Stimulated activated CD4-positive, alpha-beta T cell treated with anti-CD3 and anti-CD28 coated beads, Interleukin-1b, Interleukin-23, amount 100 ng/mL, for 24 hours (primary cell): ENCODE measurements around the gene EXT2.

Experiments used
- DNase-seq, 4 experiments: peaks; one replicate each; pipeline ENCODE4 v3.0.0-alpha.2; 2020; ENCODE audit warnings: low read depth in 4 of 4, low spot score in 1 of 4

The EXT2 gene

DNA sequence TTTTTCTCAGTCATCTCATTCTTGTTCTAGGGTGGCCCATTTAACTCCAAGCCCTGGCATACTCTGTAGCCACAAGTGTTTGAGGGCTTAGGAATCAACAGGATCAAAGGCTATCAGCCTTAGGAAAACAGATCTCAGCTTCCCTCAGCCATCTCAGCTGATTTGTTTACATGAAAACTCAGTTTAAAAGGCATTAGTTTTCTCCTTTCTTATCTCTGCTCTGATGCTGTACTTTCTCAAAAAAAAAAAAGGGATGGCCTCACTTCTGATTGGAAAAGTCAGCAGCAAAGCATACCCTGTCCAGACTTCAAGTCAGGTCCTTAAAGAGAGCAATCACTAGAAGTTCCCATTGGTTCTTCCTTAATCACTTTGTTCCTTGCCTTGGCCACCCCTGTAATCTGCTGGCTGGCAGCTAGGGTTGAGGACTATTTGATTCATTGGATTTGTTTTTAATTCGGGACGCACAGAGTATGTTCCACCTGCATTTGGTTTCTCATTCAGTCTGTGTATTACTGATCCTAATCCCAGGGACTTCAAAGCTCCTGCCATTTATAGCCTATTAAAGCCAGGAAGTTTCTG lies 102.8 kb downstream of the EXT2 start:
- no peak for DNase-seq

DNA sequence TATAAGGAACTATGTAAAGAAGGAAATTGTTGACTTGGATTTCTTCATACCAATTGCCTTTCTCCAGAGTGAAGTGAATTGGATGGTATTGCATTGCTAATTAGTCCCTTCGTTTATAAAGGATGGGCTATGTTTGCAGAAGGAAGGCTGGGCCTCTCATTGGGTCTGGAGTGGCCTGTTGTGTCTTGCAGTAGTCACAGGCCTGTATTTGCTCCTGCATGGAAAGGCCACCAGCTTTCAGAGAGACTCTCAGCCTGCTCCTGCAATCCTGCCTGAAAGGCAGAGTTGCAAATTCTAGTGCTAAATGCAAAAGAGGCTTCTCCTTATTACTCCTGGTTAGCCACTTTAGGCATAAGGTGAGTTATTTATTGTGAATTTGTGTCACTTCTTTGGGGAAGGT lies 103.8 kb downstream of the EXT2 start:
- no peak for DNase-seq

DNA sequence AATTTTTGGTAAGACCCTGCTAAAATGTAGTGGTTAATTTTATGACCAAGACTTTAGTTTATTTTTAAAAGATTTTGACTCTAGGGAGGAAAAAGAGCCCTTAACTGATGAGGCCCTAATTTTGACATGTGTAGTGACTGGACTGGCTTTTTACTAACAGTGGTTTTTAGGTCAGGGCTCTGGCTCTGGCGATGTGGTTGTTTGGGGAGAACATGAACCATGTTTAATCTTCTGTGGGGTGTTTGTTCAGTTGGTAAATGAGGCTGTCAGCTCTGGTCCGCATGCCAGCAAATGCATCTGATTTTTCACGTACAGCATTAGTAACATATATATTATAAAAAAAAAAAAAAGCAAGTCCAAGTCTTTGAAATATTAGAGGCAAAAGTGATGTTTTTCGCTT lies 104.3 kb downstream of the EXT2 start:
- DNase-seq = no peak

DNA sequence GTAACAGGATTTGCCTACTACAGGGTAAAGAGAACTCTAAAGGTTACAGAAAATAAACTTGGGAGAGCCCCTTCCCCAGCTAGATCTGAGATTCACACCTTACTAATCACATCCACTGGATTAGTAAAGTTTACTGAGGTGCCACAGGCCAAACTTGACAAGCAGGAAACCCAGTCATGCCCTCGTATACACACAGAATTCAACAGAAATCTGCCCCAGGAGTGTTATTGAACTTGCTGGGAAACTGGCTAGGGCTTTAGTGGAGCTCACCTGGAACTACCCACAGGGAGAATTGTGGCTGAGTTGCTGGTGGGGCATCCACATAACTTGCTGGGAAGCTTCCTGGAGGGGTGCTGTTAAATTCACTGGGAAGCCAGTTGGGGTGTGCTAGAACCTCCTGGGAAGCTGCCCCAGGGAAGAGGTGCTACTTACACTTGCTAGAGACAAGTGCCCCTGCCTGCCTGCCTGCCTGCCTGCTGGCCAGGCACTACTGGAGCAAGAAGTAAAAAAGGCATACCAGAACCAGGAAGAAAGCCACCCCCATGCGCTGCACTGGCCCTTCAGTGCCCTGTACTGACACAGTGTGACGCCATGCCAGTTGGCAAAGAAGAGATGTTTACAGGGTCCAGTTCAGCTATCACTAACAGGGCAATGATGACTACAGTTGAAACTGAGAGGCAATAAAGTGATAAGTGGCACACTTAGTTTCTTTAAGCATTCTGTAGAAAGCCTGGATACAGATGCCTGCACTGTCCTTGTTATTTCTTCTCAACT lies 108.0 kb downstream of the EXT2 start:
- no peak for DNase-seq

DNA sequence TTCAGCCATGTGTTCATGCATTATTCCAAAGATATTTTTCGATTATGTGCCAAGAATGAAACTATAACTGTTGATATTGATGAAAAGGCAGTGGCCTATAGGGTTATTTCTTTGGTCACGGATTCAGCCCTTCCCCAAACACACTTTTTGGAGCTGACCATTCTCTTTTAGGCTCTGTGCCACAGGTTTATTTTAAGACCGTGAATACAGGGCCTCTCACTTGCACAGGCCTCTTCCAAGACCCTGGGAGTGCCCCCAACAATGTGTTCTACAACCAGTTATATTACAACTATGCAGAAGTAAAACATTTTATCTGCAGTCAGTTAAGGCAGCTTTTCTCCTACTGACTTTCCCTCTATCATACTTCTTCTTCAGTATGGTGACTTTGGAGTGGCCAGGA lies 109.9 kb downstream of the EXT2 start:
- no peak for DNase-seq

DNA sequence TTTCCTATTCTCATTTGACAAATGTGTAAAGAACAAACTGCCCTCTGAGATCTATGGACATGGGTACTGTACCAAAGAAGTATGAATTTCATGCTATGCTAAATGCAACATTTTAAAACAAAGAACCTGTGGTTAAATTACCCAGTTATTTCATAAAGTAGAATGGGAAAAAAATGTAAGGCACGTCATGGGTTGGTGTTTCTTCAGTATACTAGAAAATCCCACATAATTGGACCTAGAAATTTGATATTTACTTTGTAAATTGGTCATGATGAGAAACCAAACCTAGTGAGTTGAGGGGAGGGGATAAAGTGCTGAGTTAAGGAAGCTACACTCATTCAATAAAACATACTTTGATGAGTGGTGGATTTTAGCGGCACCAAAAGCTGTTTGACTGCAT lies 110.4 kb downstream of the EXT2 start:
- no peak for DNase-seq

DNA sequence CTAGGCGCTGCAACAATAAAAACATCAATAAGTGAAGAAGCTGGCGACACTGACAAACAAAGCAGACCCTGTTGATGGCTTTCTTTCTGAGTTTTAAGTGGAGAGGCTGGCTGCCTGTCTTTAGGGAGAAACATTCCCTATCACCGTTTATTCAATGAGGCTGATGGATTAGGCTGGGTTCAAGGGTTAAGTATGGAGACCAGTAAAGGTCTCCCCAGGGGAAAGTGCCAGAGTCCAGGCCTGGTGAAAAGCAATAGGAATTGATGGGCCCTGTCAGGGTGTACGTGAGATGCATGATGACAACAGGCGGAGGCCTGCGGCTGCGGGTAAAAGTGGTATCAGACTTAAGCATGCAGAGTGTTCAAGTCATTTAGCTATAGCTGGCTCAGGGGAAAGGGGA lies 111.8 kb downstream of the EXT2 start:
- DNase-seq = no peak

DNA sequence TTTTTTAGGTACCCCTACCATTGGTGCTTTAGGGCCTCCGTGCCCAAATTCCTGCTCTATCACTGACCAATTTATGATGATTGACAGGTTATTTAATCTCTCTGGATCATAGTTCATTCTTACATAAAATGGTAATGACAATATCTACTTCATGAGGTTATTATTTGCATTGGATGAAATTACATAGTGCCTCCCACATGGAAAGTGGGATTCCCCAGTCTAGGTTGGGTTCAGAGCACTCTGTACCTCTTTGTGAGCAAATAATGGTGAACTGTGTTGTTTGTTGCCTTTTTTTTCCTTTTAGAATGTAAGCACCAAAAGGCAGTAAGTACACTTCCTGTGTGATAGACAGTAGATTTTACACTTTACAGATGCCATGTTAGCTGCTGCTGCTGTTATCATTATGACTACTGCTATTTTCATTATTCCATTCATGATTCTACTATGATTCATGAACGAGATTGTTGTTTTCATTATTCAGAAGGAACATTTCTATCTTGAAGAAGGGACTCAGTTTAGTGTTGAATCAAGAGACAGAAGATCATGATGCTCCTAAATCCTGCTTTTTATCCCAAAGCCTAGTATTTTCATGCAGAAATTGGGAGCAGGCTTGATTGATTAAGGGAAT lies 113.6 kb downstream of the EXT2 start:
- DNase-seq = no peak

DNA sequence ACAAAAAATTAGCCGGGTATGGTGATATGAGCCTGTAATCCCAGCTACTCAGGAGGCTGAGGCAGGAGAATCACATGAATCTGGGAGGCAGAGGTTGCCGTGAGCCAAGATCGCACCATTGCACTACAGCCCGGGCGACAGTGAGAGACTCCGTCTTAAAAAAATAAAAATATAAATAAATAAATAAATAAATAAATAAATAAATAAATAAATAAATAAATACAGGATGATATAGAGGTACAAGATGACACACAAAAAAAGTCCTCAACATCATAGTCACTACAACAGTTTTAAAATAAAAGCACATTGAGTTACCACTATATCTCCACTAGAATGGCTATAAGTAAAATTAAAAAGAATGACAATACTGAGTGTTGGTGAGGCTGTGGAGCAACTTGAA lies 116.7 kb downstream of the EXT2 start:
- DNase-seq = no peak

DNA sequence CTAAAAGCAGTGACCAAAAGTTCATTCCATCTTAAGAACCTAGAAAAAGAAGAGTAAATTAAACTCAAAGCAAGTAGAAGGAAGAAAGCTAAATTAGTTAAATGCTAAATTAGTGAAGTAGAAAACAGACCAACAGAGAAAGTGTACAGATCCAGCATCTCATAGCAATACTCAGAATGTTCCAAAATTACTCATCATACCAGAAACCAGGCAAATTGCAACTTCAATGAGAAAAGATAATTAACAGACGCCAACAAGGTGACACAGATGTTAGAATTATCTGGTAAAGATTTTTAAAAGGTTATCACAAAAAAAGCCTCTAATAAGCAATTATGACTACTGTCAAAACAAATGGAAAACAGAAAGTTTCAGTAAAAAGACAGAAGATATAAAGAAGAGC lies 117.7 kb downstream of the EXT2 start:
- DNase-seq = no peak

DNA sequence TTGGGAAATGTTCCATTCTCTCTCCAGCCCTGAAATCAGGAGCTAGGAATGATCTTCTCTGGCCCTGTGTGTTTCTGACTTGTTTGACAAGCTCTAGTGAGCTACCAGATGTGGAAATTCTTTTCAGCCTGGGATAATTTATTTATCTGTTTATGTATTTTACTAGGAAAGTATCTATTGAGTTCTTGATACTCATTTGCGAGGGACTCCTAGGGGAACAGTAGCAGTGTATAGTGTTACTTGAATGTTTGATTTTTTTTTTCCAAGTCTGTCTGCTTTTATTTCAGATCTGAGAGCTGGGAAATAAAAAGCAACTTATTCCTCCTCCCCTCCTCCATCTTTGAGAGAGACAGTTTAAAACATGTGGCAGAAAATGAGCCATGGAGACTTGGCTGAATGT lies 122.0 kb downstream of the EXT2 start:
- no peak for DNase-seq

DNA sequence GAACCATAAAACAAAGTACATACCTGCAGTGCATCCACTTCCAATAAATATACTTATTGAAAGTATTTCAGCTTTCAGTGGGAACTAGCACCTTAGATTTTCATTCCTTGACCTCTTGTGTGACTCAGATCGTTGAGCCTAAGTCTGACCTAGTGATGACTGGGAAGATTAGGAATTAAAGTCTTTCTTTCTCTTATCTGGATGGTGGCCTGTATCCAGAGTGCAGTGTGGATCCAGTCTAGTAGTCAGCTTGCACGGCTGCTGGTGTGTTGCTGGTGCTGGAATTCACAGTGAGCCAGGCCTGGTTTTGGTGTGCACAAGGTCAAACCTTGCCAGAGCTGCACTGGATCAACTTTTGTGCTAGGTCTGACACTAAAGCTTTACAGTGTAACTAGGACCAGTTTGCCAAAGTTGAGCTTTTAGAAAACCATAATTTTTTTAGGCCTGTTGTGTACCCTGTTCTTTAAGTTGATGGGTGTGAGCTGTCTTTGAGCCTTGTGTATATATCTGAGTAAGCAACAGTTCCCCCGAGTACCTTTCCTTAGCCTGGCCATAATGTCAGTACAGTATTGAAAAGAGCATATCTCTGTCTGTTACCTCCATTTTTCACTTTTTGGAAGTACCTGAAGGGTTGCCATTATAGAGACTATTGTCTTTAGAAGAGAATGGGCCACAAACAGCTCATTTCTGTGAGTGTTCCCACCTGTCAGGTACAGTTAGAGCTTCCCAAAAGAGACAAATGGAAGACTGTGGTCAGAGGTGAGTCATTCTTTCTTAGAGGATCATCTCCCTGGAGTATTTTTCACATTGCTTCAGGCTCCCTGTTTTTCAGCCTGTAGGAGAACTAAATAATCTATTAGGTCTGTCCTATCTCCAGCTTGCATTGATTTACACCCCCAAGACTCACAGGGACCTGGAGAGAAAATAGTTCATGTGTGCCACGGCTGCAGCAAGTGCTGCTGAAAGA lies 124.6 kb downstream of the EXT2 start:
- DNase-seq = no peak

DNA sequence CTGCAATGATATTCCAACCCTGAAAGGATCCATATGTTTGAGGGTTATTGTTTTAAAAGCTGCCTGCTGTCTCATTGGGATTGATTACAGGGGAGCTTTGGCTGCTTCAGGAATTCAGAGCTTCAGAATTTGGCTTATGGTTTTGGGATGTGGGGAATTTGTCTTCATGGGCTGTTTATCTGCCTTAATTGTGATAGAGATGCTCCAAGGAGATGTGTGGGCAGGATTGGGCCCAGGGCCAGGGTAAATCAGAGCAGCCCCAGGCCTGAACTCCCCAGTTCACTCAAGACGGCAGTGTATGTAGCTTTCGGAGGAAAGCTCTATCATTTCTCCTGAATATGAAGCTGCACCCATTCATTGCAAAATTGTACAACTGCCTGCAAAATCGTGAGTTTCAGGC lies 126.0 kb downstream of the EXT2 start:
- no peak for DNase-seq

DNA sequence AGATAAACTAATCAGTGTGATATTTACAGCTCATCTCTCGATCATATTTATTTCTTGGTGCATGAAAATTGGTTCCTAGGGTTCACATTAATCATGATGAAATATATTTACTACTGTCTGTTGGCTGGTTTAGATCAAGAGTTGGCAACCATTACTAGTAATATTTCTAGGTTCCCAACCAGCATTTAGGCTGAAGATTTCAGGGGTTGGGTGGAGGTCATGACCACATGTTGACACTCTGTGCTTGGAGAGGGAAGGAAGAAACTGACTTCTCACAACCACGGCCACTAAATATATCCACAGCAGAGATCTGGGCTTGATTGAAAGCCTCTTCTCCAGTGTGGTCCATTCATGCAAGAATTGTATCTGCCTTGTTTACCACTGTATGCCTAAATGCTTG lies 126.5 kb downstream of the EXT2 start:
- no peak for DNase-seq

DNA sequence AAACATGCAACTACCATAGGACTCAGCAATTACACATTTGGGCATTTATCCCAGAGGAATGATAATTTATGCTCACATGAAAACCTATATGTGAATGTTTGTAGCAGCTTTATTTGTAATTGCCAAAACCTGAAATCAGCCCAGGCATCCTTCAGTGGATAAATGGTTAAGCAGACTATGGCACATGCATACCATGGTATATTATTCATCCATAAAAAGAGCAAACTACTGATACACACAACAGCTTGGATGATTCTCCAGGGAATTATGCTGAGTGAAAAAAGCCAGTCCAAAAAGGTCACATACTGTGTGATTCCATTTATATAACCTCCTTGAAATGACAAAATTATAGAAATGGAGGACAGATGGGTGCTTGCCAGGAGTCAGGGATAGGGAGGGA lies 127.8 kb downstream of the EXT2 start:
- DNase-seq = no peak

DNA sequence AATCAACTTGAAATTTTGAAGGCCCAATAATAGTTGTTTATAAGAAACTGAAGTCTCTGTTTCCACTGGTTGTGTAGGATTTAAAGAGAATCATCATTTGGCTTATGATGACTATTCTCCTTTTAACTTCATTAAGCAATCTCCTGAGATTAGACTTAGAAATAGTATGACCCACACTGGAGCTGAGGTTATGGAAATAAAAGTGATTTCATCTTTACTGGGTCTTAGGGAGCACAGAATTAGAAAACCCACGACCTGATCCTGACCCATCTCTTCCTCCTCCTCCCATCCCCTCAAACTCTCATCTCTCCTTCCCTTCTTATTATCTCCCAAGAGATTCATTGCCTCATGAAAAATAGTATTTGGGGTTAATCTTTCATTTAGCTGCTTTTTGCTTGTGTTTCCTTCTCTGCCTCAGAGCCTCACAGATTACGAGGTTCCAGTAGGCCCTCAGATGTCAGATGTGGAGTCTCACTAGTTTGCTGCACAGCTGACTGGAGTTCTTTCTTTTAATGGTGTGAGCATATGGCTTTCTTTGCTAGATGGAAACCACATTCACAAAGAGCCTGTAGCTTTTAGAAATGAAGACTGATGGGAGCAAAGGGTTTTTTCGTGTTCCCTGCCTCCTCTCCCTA lies 129.5 kb downstream of the EXT2 start:
- no peak for DNase-seq

DNA sequence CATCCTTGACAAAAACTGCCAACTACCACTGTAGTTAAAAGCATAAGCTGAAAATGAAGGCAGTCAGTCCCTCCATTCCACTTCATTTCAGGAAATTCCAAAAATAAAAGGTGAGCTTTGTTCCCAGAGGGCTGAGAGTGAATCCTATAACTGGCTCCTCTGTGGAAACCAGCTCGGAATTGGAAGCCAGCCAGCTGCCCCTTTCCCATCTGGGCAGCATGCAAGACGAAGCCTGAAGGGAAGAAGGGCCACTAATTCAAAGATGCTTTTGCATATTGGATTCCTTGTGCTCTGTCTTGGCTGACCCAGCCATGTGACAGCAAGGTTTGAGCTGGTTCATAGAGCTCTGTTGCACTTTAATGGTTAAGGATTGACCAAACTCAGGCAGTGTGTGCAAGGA lies 131.0 kb downstream of the EXT2 start:
- DNase-seq = no peak

DNA sequence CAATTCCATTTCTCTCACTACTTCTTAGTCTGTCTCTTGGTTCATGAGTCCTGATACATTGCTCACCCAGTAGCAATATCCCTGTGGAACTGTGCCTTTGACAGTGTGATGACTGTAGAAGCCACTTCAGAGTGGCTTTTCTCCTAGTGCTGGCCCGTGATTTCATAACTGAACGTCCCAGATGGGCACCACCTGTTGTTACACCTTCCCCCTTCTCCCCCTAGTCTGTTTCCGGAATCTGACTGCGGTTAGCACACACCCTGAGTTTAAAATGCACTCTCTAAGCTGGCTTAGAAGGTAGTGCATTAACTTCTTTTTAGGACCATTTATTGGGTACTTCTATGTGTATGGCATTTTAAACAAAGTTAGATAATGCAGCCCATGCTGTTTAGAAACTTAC lies 131.5 kb downstream of the EXT2 start:
- no peak for DNase-seq

DNA sequence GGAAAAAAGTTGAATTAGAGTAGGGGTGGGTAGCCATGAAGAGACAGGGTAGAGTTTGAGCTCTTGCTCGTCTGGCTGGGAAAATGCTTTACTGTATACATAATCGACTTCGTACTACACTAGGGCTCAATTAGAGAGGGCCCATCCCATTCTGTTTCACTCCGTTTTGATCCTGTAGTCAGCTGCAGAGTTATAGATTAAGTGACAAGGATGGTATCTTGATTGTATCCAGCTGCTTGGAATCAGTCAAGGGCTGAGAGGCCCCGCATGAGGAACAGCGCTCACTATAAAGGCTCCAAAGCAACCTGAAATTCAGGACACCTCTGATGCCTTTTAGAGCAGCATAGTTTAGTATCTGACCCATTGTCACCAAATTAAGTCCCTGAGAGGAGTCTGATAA lies 132.9 kb downstream of the EXT2 start:
- no peak for DNase-seq

DNA sequence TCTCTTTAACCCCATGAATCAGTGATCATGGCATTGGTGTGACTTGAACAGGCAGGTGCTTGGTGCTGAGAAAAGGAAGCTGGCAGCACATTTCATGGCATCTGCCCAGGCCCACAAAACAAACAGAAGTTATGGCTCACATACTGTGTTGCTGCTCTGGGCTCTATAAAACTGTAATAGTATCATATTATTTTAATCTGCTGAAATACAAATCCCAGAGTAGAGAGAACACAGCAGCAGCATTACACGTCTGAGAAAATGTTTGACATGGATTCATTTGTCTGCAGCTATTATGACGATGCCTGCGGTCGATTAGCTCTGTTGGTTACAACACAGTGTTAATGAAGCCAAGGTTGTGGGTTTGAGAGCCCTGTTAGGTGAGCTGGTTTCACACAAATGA lies 133.6 kb downstream of the EXT2 start:
- no peak for DNase-seq

DNA sequence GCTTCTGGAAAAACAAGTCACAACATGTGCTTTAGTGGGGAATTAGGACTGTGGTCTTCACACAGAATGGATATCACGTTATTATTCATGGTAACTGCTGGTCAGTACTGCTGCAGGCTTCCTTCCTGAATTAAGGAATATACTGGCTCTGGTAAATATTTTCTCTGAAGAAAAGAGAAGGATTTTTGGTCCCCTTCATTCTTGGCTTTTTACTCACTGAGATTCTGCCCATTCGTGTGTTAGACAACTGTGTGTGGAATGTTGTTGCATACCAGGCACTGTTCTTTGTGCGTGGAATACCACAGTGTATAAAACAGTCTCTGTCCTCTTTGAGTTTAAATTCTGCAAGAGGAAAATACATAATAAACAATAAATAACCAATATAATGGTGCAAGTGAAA lies 134.1 kb downstream of the EXT2 start:
- no peak for DNase-seq
